GM12878 (cell line): ENCODE data around the gene CDK7. TPM values are rescaled to one million over a fixed set of nuclear protein-coding genes. Genes with fewer than 3 reads are reported as not detected.

ENCODE experiments used
- ASH2L ChIP-seq: fragments of 300-600, 200-600 bp; sonication (generic); IDR thresholded peaks from 2 replicates; pipeline ENCODE4 v1.6.1; 2017; ENCODE audit warnings: low read depth, mild to moderate bottlenecking, borderline replicate concordance
- CHD2 ChIP-seq: IDR thresholded peaks from 2 replicates; pipeline ENCODE4 v1.6.1; 2011; ENCODE audit warnings: low read depth, low read length, improper control_type of control experiment, borderline replicate concordance
- IKZF2 ChIP-seq, 2 experiments: fragments of 450-650 bp; IDR thresholded peaks; 2 replicates each; pipeline ENCODE4 v1.6.1; 2017; ENCODE audit warnings: mild to moderate bottlenecking in 2 of 2, moderate library complexity in 2 of 2
- KDM1A ChIP-seq: fragments of 200-600 bp; sonication (generic); IDR thresholded peaks from 2 replicates; pipeline ENCODE4 v1.6.1; 2016; ENCODE audit warnings: borderline replicate concordance
- MYC ChIP-seq: IDR thresholded peaks from 2 replicates; pipeline ENCODE4 v1.6.1; 2011; ENCODE audit warnings: mild to moderate bottlenecking, low read length, moderate library complexity, inconsistent platforms; ENCODE audit not compliant: insufficient read depth, insufficient replicate concordance, insufficient read length, severe bottlenecking
- NFYB ChIP-seq: IDR thresholded peaks from 2 replicates; pipeline ENCODE4 v1.6.1; 2011; ENCODE audit warnings: low read depth, mild to moderate bottlenecking, low read length, improper control_type of control experiment, moderate library complexity; ENCODE audit not compliant: insufficient read depth
- PAX5 ChIP-seq: IDR thresholded peaks from 2 replicates; pipeline ENCODE4 v1.6.1; 2011; ENCODE audit warnings: low read depth, low read length, borderline replicate concordance
- USF2 ChIP-seq: IDR thresholded peaks from 2 replicates; pipeline ENCODE4 v1.6.1; 2011; ENCODE audit warnings: low read depth, low read length, improper control_type of control experiment, borderline replicate concordance
- ZNF274 ChIP-seq: IDR thresholded peaks from one replicate; pipeline ENCODE4 v1.8.0; 2011; ENCODE audit not compliant: insufficient read length, insufficient read depth
- polyA plus RNA-seq, 11 experiments: library from polyadenylated mRNA; depleted of rRNA in 4 of 11; unstranded in 6 of 11; stranded (reverse) in 5 of 11; fragments of >200 nt; fragmentation: Nextera tagmentation in 4 of 11; fragmentation: Illumina TruSeq in 1 of 11; extraction: Ambion mirVana in 4 of 11; extraction: Trizol in 1 of 11; gene quantifications; 1 replicate in 1 of 11; 2 replicates in 10 of 11; pipeline versions ENCODE4 v1.2.1 to v1.2.3, GENCODE V29; 2011 to 2016; ENCODE audit warnings: inconsistent platforms in 2 of 11, missing spikeins in 2 of 11, low read depth in 1 of 11
- total RNA-seq, 4 experiments: library from RNA; depleted of rRNA in 3 of 4; stranded (reverse); fragments of >200 nt in 3 of 4; fragmentation: Illumina TruSeq in 1 of 4; extraction: Trizol in 1 of 4; gene quantifications; 2 replicates each; pipeline versions ENCODE4 v1.2.1 to v1.2.3, GENCODE V29; 2013 to 2021
- TF ChIP-seq, protein P1 (sequence below): fragments of 150-350 bp; IDR thresholded peaks from 2 replicates; pipeline ENCODE4 v1.6.1; 2016; ENCODE audit warnings: low read depth, low read length
- TF ChIP-seq, protein P2 (sequence below): fragments of 450-650 bp; IDR thresholded peaks from 2 replicates; pipeline ENCODE4 v1.6.1; 2014; ENCODE audit warnings: mild to moderate bottlenecking

CDK7 gene
- total and polyA plus RNA-seq, 10 of the 15 experiments (the other 5 are each of a cell fraction or from before 2014, with no cell fraction given), result 26.0 to 93.9 (median 43.0) TPM

DNA sequence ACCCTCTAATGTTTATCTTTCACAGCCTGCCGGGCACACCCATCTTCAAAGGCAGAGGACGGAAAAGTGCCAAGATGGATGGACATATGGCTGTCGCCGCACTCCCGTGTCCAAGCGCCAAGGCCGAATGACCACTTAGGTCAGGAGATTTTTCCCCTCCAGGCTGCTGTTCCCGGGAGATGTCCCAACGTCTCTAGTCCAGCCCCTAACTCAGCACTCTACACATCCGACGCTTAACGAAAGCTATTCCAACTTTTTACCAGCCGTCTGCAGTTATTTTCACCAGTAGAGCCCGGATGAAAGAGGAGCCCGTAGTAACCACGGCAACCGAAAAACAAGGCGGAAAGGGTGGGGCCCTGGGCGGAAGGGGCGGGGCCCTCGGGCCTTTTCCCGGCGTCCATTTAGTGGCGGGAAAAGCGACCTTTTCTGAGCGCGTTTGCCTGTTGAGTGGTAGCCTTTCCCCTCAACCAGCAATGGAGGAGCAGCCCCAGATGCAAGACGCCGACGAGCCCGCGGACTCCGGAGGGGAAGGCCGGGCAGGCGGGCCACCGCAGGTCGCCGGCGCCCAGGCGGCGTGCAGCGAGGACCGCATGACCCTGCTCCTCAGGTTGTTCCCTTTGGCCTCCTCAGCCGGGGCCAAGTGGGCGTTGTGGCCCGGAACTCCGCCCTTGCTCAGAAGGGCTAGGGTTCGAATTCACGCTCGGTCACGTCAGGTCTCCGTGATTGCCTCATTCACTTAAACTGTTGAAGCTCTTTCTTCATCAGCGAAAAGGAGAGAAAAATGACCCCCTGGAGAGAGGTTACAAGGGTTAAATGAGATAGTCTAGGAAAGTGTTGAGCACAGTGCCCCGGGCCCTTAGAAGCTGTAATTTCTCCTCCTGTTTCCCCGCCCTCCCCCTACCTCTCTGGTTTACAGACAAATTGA, 45.3 kb upstream of the CDK7 start, which contains the start of gene CENPH (continued):
- TF ChIP-seq MYC, result no peak
- TF ChIP-seq, protein P1, sequence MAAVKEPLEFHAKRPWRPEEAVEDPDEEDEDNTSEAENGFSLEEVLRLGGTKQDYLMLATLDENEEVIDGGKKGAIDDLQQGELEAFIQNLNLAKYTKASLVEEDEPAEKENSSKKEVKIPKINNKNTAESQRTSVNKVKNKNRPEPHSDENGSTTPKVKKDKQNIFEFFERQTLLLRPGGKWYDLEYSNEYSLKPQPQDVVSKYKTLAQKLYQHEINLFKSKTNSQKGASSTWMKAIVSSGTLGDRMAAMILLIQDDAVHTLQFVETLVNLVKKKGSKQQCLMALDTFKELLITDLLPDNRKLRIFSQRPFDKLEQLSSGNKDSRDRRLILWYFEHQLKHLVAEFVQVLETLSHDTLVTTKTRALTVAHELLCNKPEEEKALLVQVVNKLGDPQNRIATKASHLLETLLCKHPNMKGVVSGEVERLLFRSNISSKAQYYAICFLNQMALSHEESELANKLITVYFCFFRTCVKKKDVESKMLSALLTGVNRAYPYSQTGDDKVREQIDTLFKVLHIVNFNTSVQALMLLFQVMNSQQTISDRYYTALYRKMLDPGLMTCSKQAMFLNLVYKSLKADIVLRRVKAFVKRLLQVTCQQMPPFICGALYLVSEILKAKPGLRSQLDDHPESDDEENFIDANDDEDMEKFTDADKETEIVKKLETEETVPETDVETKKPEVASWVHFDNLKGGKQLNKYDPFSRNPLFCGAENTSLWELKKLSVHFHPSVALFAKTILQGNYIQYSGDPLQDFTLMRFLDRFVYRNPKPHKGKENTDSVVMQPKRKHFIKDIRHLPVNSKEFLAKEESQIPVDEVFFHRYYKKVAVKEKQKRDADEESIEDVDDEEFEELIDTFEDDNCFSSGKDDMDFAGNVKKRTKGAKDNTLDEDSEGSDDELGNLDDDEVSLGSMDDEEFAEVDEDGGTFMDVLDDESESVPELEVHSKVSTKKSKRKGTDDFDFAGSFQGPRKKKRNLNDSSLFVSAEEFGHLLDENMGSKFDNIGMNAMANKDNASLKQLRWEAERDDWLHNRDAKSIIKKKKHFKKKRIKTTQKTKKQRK, result no peak
- TF ChIP-seq CHD2, result no peak
- TF ChIP-seq USF2, result no peak
- no peak for TF ChIP-seq NFYB
- peak in 1 of 2 experiments; percentile 27; a peak in 1 of 4 replicates for TF ChIP-seq IKZF2 (IDR thresholded peaks at IDR 0.05)
- no peak for TF ChIP-seq PAX5
- no peak for TF ChIP-seq ZNF274
- 0 out of 2 replicates have a peak, but pooled peaks have one; percentile 34 for TF ChIP-seq ASH2L
- TF ChIP-seq, protein P2, sequence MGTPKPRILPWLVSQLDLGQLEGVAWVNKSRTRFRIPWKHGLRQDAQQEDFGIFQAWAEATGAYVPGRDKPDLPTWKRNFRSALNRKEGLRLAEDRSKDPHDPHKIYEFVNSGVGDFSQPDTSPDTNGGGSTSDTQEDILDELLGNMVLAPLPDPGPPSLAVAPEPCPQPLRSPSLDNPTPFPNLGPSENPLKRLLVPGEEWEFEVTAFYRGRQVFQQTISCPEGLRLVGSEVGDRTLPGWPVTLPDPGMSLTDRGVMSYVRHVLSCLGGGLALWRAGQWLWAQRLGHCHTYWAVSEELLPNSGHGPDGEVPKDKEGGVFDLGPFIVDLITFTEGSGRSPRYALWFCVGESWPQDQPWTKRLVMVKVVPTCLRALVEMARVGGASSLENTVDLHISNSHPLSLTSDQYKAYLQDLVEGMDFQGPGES, result no peak
- TF ChIP-seq KDM1A, result no peak
